Cortex of kidney (tissue), 1 donor: ENCODE measurements around the gene TGM5.

Experiments used
- DNase-seq: peaks from one replicate; lab custom pipeline; 2025; lab: John Stamatoyannopoulos, UW

The TGM5 gene

DNA sequence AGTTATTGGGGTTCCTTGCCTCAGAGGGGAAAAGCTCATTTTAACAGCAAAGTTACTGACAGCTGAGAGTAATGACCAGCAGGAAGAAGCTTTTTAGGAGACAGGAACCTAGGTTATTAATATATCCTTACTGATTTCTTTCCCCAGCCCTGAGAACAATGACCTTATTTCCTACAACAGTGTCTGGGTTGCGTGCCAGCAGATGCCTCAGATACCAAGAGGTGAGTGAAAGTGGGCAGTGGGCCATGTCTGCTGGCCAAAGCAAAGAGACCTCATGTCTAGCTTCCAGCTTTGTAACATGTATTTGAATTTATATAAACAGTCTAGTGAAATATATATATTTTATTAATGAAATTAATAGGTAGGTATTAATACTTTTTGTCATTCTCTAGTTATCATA, 76.5 kb downstream of the TGM5 start:
- DNase-seq = no peak

DNA sequence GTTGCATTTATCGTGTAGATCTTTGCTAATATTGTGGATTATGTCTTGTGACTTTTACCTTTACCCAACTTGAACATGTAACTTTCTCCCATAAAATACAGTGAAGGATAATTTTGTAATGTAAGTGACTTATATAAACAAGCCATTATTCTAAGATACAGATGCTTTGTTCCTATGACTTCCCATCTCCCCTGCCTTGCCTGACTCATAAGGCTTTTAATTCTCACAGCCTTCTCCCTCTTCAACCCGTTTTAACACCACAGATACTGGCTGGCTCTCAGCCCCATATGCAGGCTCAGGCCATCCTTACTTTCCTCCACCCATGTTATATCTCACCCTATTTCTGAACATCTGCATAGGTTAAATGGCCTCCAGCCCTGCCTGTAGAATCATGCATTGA, 77.4 kb downstream of the TGM5 start:
- DNase-seq = no peak

DNA sequence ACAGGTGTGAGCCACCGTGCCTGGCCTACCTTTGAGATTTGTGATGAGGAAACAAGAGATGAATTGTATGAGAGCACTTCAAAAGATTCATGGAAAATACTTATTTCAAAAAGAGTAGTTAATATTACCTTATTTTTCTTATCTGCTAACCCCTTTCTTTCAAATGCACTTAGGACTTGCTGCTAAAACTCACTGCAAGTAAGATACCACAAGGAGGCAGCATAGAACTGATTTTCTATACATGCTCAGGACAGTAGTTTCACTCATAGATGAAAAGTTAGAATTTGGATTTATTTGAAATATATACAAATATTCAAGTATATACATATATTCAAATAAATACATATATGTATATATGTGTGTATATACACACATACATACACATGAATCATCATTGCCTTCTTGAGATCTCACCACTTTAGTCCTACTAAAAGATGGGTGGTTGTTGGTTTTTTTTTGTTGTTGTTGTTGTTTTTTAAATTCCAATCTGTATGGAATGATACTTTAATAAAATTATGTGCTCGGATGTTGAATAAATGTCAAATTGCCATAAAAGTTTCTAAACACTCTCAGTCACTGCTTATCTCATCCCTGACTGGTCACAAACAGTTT, 79.1 kb downstream of the TGM5 start:
- DNase-seq = no peak

DNA sequence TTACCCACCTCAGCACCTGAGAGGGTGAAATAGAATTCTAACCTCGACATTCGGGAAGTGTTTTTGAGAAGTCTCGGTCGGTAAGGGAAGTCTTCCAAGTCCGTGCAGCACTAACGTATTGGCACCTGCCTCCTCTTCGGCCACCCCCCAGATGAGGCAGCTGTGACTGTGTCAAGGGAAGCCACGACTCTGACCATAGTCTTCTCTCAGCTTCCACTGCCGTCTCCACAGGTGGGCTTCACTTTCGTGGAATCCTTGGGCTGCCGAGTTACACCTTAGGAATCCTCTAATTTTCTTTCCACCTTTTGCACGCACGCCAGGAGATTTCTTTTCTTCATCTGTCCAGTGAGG, 80.8 kb downstream of the TGM5 start:
- no peak for DNase-seq

DNA sequence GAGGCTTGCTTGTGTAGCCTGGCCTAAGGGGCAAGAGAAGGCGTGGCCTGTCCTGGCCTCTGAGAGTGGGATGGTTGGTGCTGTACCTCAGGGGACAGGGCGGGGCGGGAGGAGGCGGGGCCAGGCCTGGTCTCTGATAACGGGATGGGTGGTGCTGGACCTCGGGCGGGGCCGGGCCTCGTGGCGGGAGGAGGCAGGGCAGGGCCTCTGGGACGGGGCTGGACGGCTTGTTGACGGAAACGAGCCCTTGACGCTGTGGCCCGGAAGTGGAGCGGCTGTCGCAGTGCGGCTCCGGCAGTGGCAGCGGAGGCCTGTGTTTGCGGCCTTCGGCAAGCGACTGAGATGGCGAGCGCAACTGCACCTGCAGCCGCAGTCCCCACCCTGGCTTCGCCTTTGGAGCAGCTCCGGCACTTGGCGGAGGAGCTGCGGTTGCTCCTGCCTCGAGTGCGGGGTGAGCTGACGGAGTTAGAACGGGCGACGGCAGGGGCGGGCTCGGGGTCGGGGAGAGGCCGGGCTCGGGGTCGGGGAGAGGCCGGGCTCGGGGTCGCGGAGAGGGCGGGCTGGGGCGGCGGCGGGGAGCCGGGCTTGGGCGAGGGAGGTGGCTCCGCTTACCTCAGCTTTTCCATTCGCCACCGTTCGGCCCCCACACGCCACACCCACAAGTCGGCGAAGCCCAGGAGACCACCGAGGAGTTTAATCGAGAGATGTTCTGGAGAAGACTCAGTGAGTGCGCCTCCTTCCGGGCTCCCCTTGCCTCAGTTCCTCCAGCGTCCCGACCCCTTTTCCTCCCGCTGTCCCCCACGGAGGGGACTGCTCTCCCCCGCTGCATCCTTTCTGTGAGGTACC, 81.3 kb downstream of the TGM5 start, which contains the start of gene CCNDBP1:
Gene CCNDBP1, plus strand, starts transcription at position 247 of the 846 bp plus-strand sequence. Its CDS starts 96 bp downstream, at position 343.
- DNase-seq = peak; percentile 64

DNA sequence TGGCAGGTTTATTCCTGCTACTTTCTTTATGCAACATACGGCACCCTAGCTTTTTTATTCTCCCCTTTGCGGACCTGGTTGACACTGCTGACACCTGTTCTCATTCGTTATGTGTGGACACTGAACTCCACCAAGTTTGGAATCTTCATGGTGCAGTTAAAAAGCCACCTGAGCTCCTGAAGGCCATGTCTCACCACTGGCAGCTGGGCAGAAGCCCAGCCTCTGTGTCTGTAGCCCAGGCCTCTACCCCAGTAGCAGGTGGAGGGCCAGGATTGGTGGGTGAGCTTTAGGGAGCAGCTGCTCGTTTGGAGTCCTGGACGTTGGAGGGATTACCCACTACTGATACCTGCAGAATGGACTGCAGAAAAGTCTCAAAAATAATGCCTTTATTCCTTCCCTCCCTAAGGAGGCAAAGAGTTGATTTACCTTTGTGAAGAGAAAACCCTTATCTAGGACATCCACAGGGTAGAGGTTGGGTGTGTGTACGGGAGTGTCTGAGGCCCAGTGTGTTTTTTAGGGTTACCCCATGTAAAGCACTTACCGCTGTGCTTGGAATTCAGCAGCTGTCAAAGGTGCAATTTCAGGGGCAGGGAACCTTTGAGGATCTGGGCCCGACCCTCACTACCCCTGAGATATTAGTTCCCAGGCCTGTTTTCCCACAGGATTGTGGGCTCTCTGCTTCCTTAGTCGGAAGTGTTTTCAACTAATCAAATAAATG, 82.2 kb downstream of the TGM5 start:
- DNase-seq = no peak

DNA sequence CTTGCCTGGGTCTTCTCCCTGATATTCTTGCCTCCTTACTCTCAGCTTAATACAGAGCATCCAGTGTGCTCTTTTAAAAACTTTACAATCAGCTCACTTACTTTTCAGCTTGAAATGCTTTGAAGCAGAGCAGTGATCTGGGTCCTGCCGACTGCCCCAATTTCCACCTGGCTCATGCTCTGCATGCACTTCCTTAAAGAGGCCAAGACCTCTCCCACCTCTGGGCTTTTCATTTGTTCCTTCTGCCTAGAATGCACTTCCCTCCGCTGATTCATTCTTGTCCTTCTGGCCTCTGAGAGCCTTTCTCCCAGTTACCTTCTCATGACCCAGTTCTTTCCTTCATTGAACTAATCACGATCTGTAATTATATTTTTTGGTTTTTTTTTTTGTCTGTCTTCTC, 83.5 kb downstream of the TGM5 start:
- DNase-seq = no peak
